Measurements from ENCODE around the gene POFUT1. TPM values are rescaled to one million over a fixed set of nuclear protein-coding genes. Genes with fewer than 3 reads are reported as not detected.

POFUT1 gene
- total and polyA plus RNA-seq, 2 of the 8 experiments (the other 6 are each of a cell fraction or from before 2014, with no cell fraction given) = 19.4 to 24.4 TPM

GRCh38 chr20:32277361-32278198 is 69.9 kb downstream of the POFUT1 start, which contains the start of gene KIF3B (continued):
- TF ChIP-seq USF2 (IDR thresholded peaks at IDR 0.05; ENCODE audit: low read length) (no peak), GABPA (IDR thresholded peaks at IDR 0.05; ENCODE audit: borderline replicate concordance, insufficient read depth, low read length) (peak; percentile 68; the same call in 1 of the 2 replicates), ZNF274 (IDR thresholded peaks at IDR 0.05; ENCODE audit: borderline replicate concordance, extremely low read depth, low read length) (no peak), JUND (IDR thresholded peaks at IDR 0.05; ENCODE audit: low read length) (no peak; the same call in 1 of the 2 replicates), CTBP2 (IDR thresholded peaks at IDR 0.05; ENCODE audit: borderline replicate concordance, insufficient read depth, insufficient read length, low read length) (no peak)
